Mesothelial cell of epicardium (in vitro differentiated cells): ENCODE measurements around the gene MED25. TPM values are rescaled to one million over a fixed set of nuclear protein-coding genes. Genes with fewer than 3 reads are reported as not detected.

Experiments
- DNase-seq, 2 experiments: peaks; one replicate each; pipeline ENCODE4 v3.0.0; 2021; ENCODE audit warnings: low spot score in 2 of 2; ENCODE audit not compliant: unreplicated experiment in 2 of 2
- H3K27ac Mint-ChIP-seq: 2 replicates; pipeline ENCODE4 v1.8.0; 2021; ENCODE audit warnings: mixed read lengths
- H3K27me3 Mint-ChIP-seq: 2 replicates; pipeline ENCODE4 v1.8.0; 2021; ENCODE audit warnings: low read depth, mixed read lengths
- H3K36me3 Mint-ChIP-seq: 2 replicates; pipeline ENCODE4 v1.8.0; 2021; ENCODE audit warnings: mixed read lengths
- H3K4me1 Mint-ChIP-seq: 2 replicates; pipeline ENCODE4 v1.8.0; 2021; ENCODE audit warnings: mixed read lengths
- H3K4me3 Mint-ChIP-seq: 2 replicates; pipeline ENCODE4 v1.8.0; 2021; ENCODE audit warnings: mild to moderate bottlenecking, moderate library complexity, mixed read lengths
- H3K9me3 Mint-ChIP-seq: 2 replicates; pipeline ENCODE4 v1.8.0; 2021; ENCODE audit warnings: mixed read lengths
- total RNA-seq: library from RNA; stranded (reverse); gene quantifications from 3 replicates; pipeline ENCODE4 v1.2.1, GENCODE V29; 2021
- TF ChIP-seq, protein P1 (sequence below): fragments of 200-600 bp; sonication (generic); IDR thresholded peaks from one replicate; pipeline ENCODE4 v1.5.0; 2021; ENCODE audit warnings: antibody characterized with exemption; ENCODE audit not compliant: unreplicated experiment

Gene MED25
- total RNA-seq, 1 donor from 2014 or later: 103 TPM

DNA sequence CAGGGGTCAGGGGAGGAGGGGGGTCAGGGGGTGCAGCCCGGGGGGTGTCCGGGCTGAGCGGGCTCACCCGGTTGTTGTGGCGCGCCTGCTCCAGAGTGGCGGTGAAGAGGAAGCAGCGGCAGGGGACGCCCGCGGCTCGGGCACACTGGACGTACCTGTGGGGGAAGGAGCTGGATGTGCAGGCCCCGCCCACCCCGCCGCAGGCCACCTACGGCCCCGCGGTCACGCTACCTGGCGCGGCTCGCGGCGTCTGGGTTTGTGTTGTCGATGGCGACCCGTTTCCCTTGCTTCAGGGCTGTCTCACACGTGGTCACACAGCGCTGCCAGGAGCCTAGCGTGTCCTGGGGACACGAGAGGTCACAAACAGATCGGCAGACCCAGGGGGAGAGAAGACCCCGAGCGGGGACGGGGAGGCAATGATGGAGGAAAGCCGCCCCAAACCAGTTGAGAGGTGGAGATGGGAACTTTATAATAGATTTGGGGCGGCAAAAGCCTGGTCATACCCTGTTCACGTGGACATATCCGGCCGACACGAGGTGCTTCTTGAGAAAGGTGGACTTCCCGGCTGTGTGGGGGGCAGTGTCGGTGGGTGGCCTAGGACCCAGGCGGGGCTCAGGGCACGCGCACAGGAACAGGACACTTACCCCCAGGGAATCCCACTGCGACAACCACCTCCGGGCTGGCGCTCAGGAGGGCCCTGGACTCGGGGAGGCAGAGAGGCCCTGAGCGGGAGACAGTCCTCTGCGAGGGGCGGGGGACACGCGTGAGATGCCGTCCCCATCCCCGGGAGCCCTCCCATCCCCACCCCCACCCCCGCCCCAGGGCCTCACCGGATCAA, 43.7 kb downstream of the MED25 start:
- DNase-seq: no peak
- no peaks in the 10 kb centered on the region for H3K27me3 Mint-ChIP-seq
- H3K27ac Mint-ChIP-seq: no peak overlapping the region
- H3K36me3 Mint-ChIP-seq: peaks cover 12% of the 10 kb centered on the region
- H3K4me3 Mint-ChIP-seq: no peak overlapping the region
- TF ChIP-seq, protein P1, sequence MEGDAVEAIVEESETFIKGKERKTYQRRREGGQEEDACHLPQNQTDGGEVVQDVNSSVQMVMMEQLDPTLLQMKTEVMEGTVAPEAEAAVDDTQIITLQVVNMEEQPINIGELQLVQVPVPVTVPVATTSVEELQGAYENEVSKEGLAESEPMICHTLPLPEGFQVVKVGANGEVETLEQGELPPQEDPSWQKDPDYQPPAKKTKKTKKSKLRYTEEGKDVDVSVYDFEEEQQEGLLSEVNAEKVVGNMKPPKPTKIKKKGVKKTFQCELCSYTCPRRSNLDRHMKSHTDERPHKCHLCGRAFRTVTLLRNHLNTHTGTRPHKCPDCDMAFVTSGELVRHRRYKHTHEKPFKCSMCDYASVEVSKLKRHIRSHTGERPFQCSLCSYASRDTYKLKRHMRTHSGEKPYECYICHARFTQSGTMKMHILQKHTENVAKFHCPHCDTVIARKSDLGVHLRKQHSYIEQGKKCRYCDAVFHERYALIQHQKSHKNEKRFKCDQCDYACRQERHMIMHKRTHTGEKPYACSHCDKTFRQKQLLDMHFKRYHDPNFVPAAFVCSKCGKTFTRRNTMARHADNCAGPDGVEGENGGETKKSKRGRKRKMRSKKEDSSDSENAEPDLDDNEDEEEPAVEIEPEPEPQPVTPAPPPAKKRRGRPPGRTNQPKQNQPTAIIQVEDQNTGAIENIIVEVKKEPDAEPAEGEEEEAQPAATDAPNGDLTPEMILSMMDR: no peak
- no peaks in the 10 kb centered on the region for H3K9me3 Mint-ChIP-seq
- H3K4me1 Mint-ChIP-seq: peaks cover 24% of the 10 kb centered on the region

- Mint-ChIP-seq H3K4me1 (peaks cover 29% of the 10 kb centered on the region), H3K27me3 (no peaks in the 10 kb centered on the region), H3K36me3 (peaks cover 12% of the 10 kb centered on the region), H3K4me3 (no peak overlapping the region), H3K9me3 (no peaks in the 10 kb centered on the region), H3K27ac (no peak overlapping the region)
- TF ChIP-seq, protein P1: no peak
- DNase-seq: no peak
Observed at GRCh38 chr19:49862391-49863253, 44.5 kb downstream of the MED25 start.

GRCh38 chr19:49863254-49863934, 45.3 kb downstream of the MED25 start:
- Mint-ChIP-seq H3K36me3 (peaks cover 12% of the 10 kb centered on the region), H3K27ac (peak overlapping the region; percentile 1), H3K4me3 (no peak overlapping the region), H3K4me1 (peaks cover 30% of the 10 kb centered on the region), H3K9me3 (no peaks in the 10 kb centered on the region), H3K27me3 (no peaks in the 10 kb centered on the region)
- DNase-seq: no peak
- TF ChIP-seq, protein P1: no peak

GRCh38 chr19:49863935-49864320, 45.8 kb downstream of the MED25 start:
- Mint-ChIP-seq H3K27ac (no peak overlapping the region), H3K4me1 (peaks cover 33% of the 10 kb centered on the region)

GRCh38 chr19:49864890-49865289, 46.8 kb downstream of the MED25 start:
- Mint-ChIP-seq H3K9me3 (no peaks in the 10 kb centered on the region), H3K36me3 (peaks cover 12% of the 10 kb centered on the region), H3K27me3 (no peaks in the 10 kb centered on the region), H3K27ac (peak overlapping the region; percentile 80), H3K4me1 (peaks cover 33% of the 10 kb centered on the region), H3K4me3 (no peak overlapping the region)
- TF ChIP-seq, protein P1: no peak
- no peak for DNase-seq

More at GRCh38 chr19:49863935-49864320, 45.8 kb downstream of the MED25 start:
- Mint-ChIP-seq H3K9me3 (no peaks in the 10 kb centered on the region), H3K36me3 (peaks cover 12% of the 10 kb centered on the region), H3K4me3 (no peak overlapping the region), H3K27me3 (no peaks in the 10 kb centered on the region)
- DNase-seq: no peak
- TF ChIP-seq, protein P1: no peak
